Liver (tissue), 9 donors: ENCODE data around the gene TMEM119. TPM values are rescaled to one million over a fixed set of nuclear protein-coding genes. Genes with fewer than 3 reads are reported as not detected.

ENCODE experiments used
- DNase-seq: peaks from one replicate; pipeline ENCODE4 v3.0.0-alpha.2; 2017; ENCODE audit warnings: low spot score
- H3K27ac ChIP-seq, 2 donors: one replicate each; pipeline ENCODE4 v1.7.0; 2013; ENCODE audit warnings: inconsistent platforms in 2 of 2, low read length in 2 of 2, control low read depth in 1 of 2, low read depth in 1 of 2, mild to moderate bottlenecking in 1 of 2
- H3K27me3 ChIP-seq, 4 donors: one replicate each; pipeline versions ENCODE4 v1.6.1 to v1.7.0; 2013; ENCODE audit warnings: low read length in 3 of 4, inconsistent platforms in 1 of 4, mild to moderate bottlenecking in 1 of 4, moderate library complexity in 1 of 4; ENCODE audit not compliant: control insufficient read depth in 4 of 4, insufficient read depth in 4 of 4
- H3K36me3 ChIP-seq, 4 donors: one replicate each; pipeline versions ENCODE4 v1.6.1 to v1.7.0; 2013; ENCODE audit warnings: low read length in 3 of 4, mild to moderate bottlenecking in 3 of 4, low read depth in 1 of 4, moderate library complexity in 1 of 4; ENCODE audit not compliant: control insufficient read depth in 4 of 4, insufficient read depth in 3 of 4
- H3K4me1 ChIP-seq, 4 donors: one replicate each; pipeline versions ENCODE4 v1.6.1 to v1.7.0; 2013; ENCODE audit warnings: low read length in 3 of 4, mild to moderate bottlenecking in 3 of 4, moderate library complexity in 1 of 4; ENCODE audit not compliant: control insufficient read depth in 4 of 4, insufficient read depth in 4 of 4
- H3K4me3 ChIP-seq, 3 donors: one replicate each; pipeline versions ENCODE4 v1.6.1 to v1.7.0; 2013; ENCODE audit warnings: low read length in 3 of 3, control low read depth in 1 of 3, low read depth in 1 of 3, mild to moderate bottlenecking in 1 of 3
- H3K9ac ChIP-seq, 2 donors: one replicate each; pipeline ENCODE4 v1.7.0; 2013; ENCODE audit warnings: low read length in 2 of 2, mild to moderate bottlenecking in 2 of 2, moderate library complexity in 2 of 2, control low read depth in 1 of 2, low read depth in 1 of 2
- H3K9me3 ChIP-seq, 4 donors: one replicate each; pipeline versions ENCODE4 v1.6.1 to v1.7.0; 2013; ENCODE audit warnings: low read length in 3 of 4; ENCODE audit not compliant: control insufficient read depth in 4 of 4
- ATF3 ChIP-seq: IDR thresholded peaks from 2 replicates; pipeline ENCODE4 v1.6.1; 2016; ENCODE audit warnings: antibody characterized with exemption
- CTCF ChIP-seq: fragments of 150-350 bp; IDR thresholded peaks from 2 replicates; pipeline ENCODE4 v1.5.1; 2017; ENCODE audit warnings: improper control_type of control experiment, low read depth, low read length; ENCODE audit not compliant: missing input control
- FOXA1 ChIP-seq: IDR thresholded peaks from 2 replicates; pipeline ENCODE4 v1.6.1; 2016; ENCODE audit warnings: antibody characterized with exemption
- FOXA2 ChIP-seq: IDR thresholded peaks from 2 replicates; pipeline ENCODE4 v1.6.1; 2016; ENCODE audit warnings: antibody characterized with exemption
- GABPA ChIP-seq, 2 donors: IDR thresholded peaks in 1 of 2; conservative IDR thresholded peaks in 1 of 2; 2 replicates each; pipeline ENCODE4 v1.6.1; 2016; ENCODE audit warnings: antibody characterized with exemption in 2 of 2, mild to moderate bottlenecking in 1 of 2, moderate library complexity in 1 of 2
- HNF4A ChIP-seq, 2 donors: conservative IDR thresholded peaks; 2 replicates each; pipeline ENCODE4 v1.6.1; 2016; ENCODE audit warnings: antibody characterized with exemption in 2 of 2, mild to moderate bottlenecking in 2 of 2
- JUND ChIP-seq, 2 donors: IDR thresholded peaks; 2 replicates each; pipeline ENCODE4 v1.6.1; 2016; ENCODE audit warnings: antibody characterized with exemption in 2 of 2
- NR2F2 ChIP-seq: IDR thresholded peaks from 2 replicates; pipeline ENCODE4 v1.6.1; 2016; ENCODE audit warnings: antibody characterized with exemption
- RAD21 ChIP-seq, 2 donors: IDR thresholded peaks; 2 replicates each; pipeline ENCODE4 v1.6.1; 2016; ENCODE audit warnings: antibody characterized with exemption in 2 of 2, mild to moderate bottlenecking in 2 of 2
- REST ChIP-seq: IDR thresholded peaks from 2 replicates; pipeline ENCODE4 v1.6.1; 2016; ENCODE audit warnings: antibody characterized with exemption, mild to moderate bottlenecking
- RXRA ChIP-seq, 2 donors: IDR thresholded peaks; 2 replicates each; pipeline ENCODE4 v1.6.1; 2017 to 2018; ENCODE audit warnings: antibody characterized with exemption in 2 of 2, mild to moderate bottlenecking in 1 of 2
- SP1 ChIP-seq: IDR thresholded peaks from 2 replicates; pipeline ENCODE4 v1.6.1; 2018; ENCODE audit warnings: antibody characterized with exemption, mild to moderate bottlenecking
- TAF1 ChIP-seq: conservative IDR thresholded peaks from 2 replicates; pipeline ENCODE4 v1.6.1; 2016; ENCODE audit warnings: antibody characterized with exemption, mild to moderate bottlenecking
- YY1 ChIP-seq: IDR thresholded peaks from 2 replicates; pipeline ENCODE4 v1.6.1; 2016; ENCODE audit warnings: antibody characterized with exemption, mild to moderate bottlenecking
- ZBTB33 ChIP-seq: IDR thresholded peaks from 2 replicates; pipeline ENCODE4 v1.6.1; 2016; ENCODE audit warnings: antibody characterized with exemption
- WGBS: extraction: QIAGEN DNeasy Blood & Tissue Kit; methylation state at CpG from one replicate; pipeline ENCODE4 v1.1.7; 2013; 5-methylcytosine and 5-hydroxymethylcytosine counted together
- polyA plus RNA-seq, 2 donors: library from polyadenylated mRNA; stranded (reverse) in 1 of 2; unstranded in 1 of 2; fragments of 200-250 nt in 1 of 2; fragments of >200 nt in 1 of 2; fragmentation: Nextera tagmentation in 1 of 2; extraction: Ambion mirVana in 1 of 2; gene quantifications; one replicate each; pipeline versions ENCODE4 v1.2.1 to v1.2.3, GENCODE V29; 2013 to 2015
- total RNA-seq, 2 donors: library from RNA; depleted of rRNA; stranded (reverse); fragments of >200 nt; gene quantifications; one replicate each; pipeline ENCODE4 v1.2.3, GENCODE V29; 2014
- donor health status: healthy.
- donor health status: healthy.
- donor health status: healthy.
- donor health status: healthy.
- donor health status: healthy.

The TMEM119 gene
- total and polyA plus RNA-seq, 4 donors: 0.14 to 2.6 (median 0.38) TPM

GRCh38 chr12:108565146-108565545 is 32.7 kb downstream of the TMEM119 start:
- 90% methylated on average over 3 of the region's 3 CpGs for WGBS
- Histone ChIP-seq H3K4me1 (peaks cover 2 to 34% (median 24%) of the 10 kb centered on the region in 4 donors), H3K27me3 (no peaks in the 10 kb centered on the region), H3K9ac (no peak overlapping the region), H3K4me3 (no peak overlapping the region), H3K27ac (no peak overlapping the region), H3K36me3 (peaks cover 0 to 35% (median 27%) of the 10 kb centered on the region in 4 donors), H3K9me3 (no peaks in the 10 kb centered on the region)
- TF ChIP-seq SP1 (no peak), ZBTB33 (no peak), YY1 (no peak)
- no peak for DNase-seq

- Histone ChIP-seq H3K36me3 (peaks cover 0 to 33% (median 27%) of the 10 kb centered on the region in 4 donors), H3K9me3 (no peaks in the 10 kb centered on the region), H3K4me1 (peaks cover 3 to 38% (median 28%) of the 10 kb centered on the region in 4 donors), H3K27ac (no peak overlapping the region), H3K27me3 (no peaks in the 10 kb centered on the region), H3K4me3 (no peak overlapping the region), H3K9ac (peak overlapping the region in 1 of 2 donors; percentile 10)
- peak; percentile 83 for DNase-seq
- TF ChIP-seq CTCF: no peak
- TF ChIP-seq RAD21 (IDR thresholded peaks at IDR 0.05): no peak
- TF ChIP-seq TAF1: no peak
- no peak for TF ChIP-seq SP1
- no peak for TF ChIP-seq FOXA1
- no peak for TF ChIP-seq JUND (IDR thresholded peaks at IDR 0.05)
- no peak for TF ChIP-seq RXRA (IDR thresholded peaks at IDR 0.05)
- no peak for TF ChIP-seq ZBTB33
- no peak for TF ChIP-seq FOXA2
- TF ChIP-seq HNF4A (conservative IDR thresholded peaks at IDR 0.05): no peak
- TF ChIP-seq ATF3: no peak
Measured at GRCh38 chr12:108564724-108565123, 33.2 kb downstream of the TMEM119 start.

GRCh38 chr12:108563804-108564151 is 34.1 kb downstream of the TMEM119 start:
- H3K9ac ChIP-seq: peak overlapping the region in 1 of 2 donors; percentile 37
- peaks cover 8 to 46% (median 37%) of the 10 kb centered on the region in 4 donors for H3K4me1 ChIP-seq
- DNase-seq: no peak
- WGBS: 5% methylated on average over 1 of the region's 1 CpG
- H3K4me3 ChIP-seq: peak overlapping the region in 1 of 3 donors; percentile 77
- peak overlapping the region in 1 of 2 donors; percentile 85 for H3K27ac ChIP-seq
- H3K27me3 ChIP-seq: no peaks in the 10 kb centered on the region
- peaks cover 0 to 26% (median 24%) of the 10 kb centered on the region in 4 donors for H3K36me3 ChIP-seq
- no peaks in the 10 kb centered on the region for H3K9me3 ChIP-seq
- TF ChIP-seq CTCF (no peak), HNF4A (conservative IDR thresholded peaks at IDR 0.05) (no peak), SP1 (no peak), NR2F2 (no peak), FOXA2 (no peak), REST (no peak), GABPA (IDR thresholded peaks at IDR 0.05 in 1 of 2, conservative IDR thresholded peaks at IDR 0.05 in 1 of 2) (no peak)
